Mesenchymal stem cell (in vitro differentiated cells and primary cell): ENCODE data around the gene COLQ.
"Not testable (repeated sequence)": the region's sequence is repeated elsewhere in the genome, so short reads cannot be mapped to it uniquely, and the experiment has no call there.

Experiments
- DNase-seq: peaks from one replicate; pipeline ENCODE4 v3.0.0-alpha.2; 2013
- H2AFZ ChIP-seq: one replicate; pipeline ENCODE4 v1.6.1; 2013; ENCODE audit warnings: low read depth, mild to moderate bottlenecking, control low read depth, inconsistent platforms, low read length, moderate library complexity
- H2AK5ac ChIP-seq: 2 replicates; pipeline ENCODE4 v1.6.1; 2013; ENCODE audit warnings: low read length, moderate library complexity, mild to moderate bottlenecking, inconsistent platforms; ENCODE audit not compliant: severe bottlenecking
- H2BK120ac ChIP-seq: one replicate; pipeline ENCODE4 v1.6.1; 2013; ENCODE audit warnings: low read depth, mild to moderate bottlenecking, inconsistent platforms, low read length, moderate library complexity
- H2BK12ac ChIP-seq, 2 experiments: one replicate each; pipeline ENCODE4 v1.6.1; 2013; ENCODE audit warnings: inconsistent platforms in 2 of 2, low read length in 2 of 2, mild to moderate bottlenecking in 2 of 2, moderate library complexity in 2 of 2, control low read depth in 1 of 2
- H2BK15ac ChIP-seq: one replicate; pipeline ENCODE4 v1.6.1; 2013; ENCODE audit warnings: mild to moderate bottlenecking, low read depth, inconsistent platforms; ENCODE audit not compliant: poor library complexity, severe bottlenecking
- H2BK5ac ChIP-seq: 2 replicates; pipeline ENCODE4 v1.6.1; 2013; ENCODE audit warnings: low read depth, mild to moderate bottlenecking, low read length, control low read depth, inconsistent platforms; ENCODE audit not compliant: poor library complexity, severe bottlenecking
- H3K14ac ChIP-seq, 2 experiments: one replicate each; pipeline ENCODE4 v1.6.1; 2013; ENCODE audit warnings: inconsistent platforms in 2 of 2, low read length in 2 of 2, control low read depth in 1 of 2, mild to moderate bottlenecking in 1 of 2, moderate library complexity in 1 of 2
- H3K18ac ChIP-seq, 2 experiments: one replicate each; pipeline ENCODE4 v1.6.1; 2013; ENCODE audit warnings: inconsistent platforms in 2 of 2, low read length in 2 of 2, control low read depth in 1 of 2, low read depth in 1 of 2, mild to moderate bottlenecking in 1 of 2
- H3K23ac ChIP-seq, 2 experiments: one replicate each; pipeline ENCODE4 v1.6.1; 2013; ENCODE audit warnings: inconsistent platforms in 2 of 2, low read length in 2 of 2, mild to moderate bottlenecking in 2 of 2, moderate library complexity in 2 of 2, control low read depth in 1 of 2
- H3K27ac ChIP-seq: 2 replicates; pipeline ENCODE4 v1.5.1; 2013; ENCODE audit warnings: mild to moderate bottlenecking, moderate library complexity, low read length, control low read depth, inconsistent platforms; ENCODE audit not compliant: poor library complexity, severe bottlenecking
- H3K27me3 ChIP-seq, 2 experiments: 2 replicates each; pipeline versions ENCODE4 v1.6.1 to v1.7.0; 2013; ENCODE audit warnings: low read length in 2 of 2, mild to moderate bottlenecking in 2 of 2, moderate library complexity in 2 of 2, control low read depth in 1 of 2, inconsistent platforms in 1 of 2; ENCODE audit not compliant: control insufficient read depth in 1 of 2, insufficient read depth in 1 of 2
- H3K36me3 ChIP-seq, 2 experiments: 2 replicates each; pipeline versions ENCODE4 v1.6.1 to v1.7.0; 2013; ENCODE audit warnings: low read length in 2 of 2, control low read depth in 1 of 2, inconsistent platforms in 1 of 2, low read depth in 1 of 2, mild to moderate bottlenecking in 1 of 2; ENCODE audit not compliant: insufficient read depth in 2 of 2, control insufficient read depth in 1 of 2
- H3K4ac ChIP-seq, 2 experiments: one replicate each; pipeline ENCODE4 v1.6.1; 2013; ENCODE audit warnings: inconsistent platforms in 2 of 2, low read length in 2 of 2, mild to moderate bottlenecking in 2 of 2, moderate library complexity in 2 of 2, control low read depth in 1 of 2, low read depth in 1 of 2
- H3K4me1 ChIP-seq: 2 replicates; pipeline ENCODE4 v1.6.1; 2013; ENCODE audit warnings: low read depth, low read length, control low read depth; ENCODE audit not compliant: control insufficient read depth, insufficient read depth
- H3K4me2 ChIP-seq: 2 replicates; pipeline ENCODE4 v1.6.1; 2013; ENCODE audit warnings: low read length, mild to moderate bottlenecking, inconsistent platforms; ENCODE audit not compliant: poor library complexity, severe bottlenecking
- H3K4me3 ChIP-seq, 2 experiments: 2 replicates each; pipeline versions ENCODE4 v1.5.1 to v1.7.0; 2013; ENCODE audit warnings: low read length in 2 of 2, mild to moderate bottlenecking in 2 of 2, control low read depth in 1 of 2, low read depth in 1 of 2; ENCODE audit not compliant: insufficient read depth in 1 of 2
- H3K79me1 ChIP-seq: replicated peaks from 2 replicates; pipeline ENCODE4 v1.6.1; 2013; ENCODE audit warnings: mild to moderate bottlenecking, control low read depth, low read length, inconsistent platforms; ENCODE audit not compliant: poor library complexity, severe bottlenecking
- H3K9ac ChIP-seq: 2 replicates; pipeline ENCODE4 v1.7.0; 2013; ENCODE audit warnings: mild to moderate bottlenecking, low read length, moderate library complexity
- H3K9me3 ChIP-seq: 2 replicates; pipeline ENCODE4 v1.7.0; 2013; ENCODE audit warnings: mild to moderate bottlenecking, low read length; ENCODE audit not compliant: control insufficient read depth
- H4K8ac ChIP-seq: one replicate; pipeline ENCODE4 v1.6.1; 2013; ENCODE audit warnings: inconsistent platforms, mild to moderate bottlenecking, low read length, moderate library complexity
- H4K91ac ChIP-seq: one replicate; pipeline ENCODE4 v1.6.1; 2013; ENCODE audit warnings: mild to moderate bottlenecking, low read length, inconsistent platforms
- WGBS: methylation state at CpG from one replicate; pipeline ENCODE4 v1.1.7; 2013; ENCODE audit warnings: mixed read lengths; 5-methylcytosine and 5-hydroxymethylcytosine counted together

COLQ gene

GRCh38 chr3:15538345-15538744, 16.8 kb upstream of the COLQ start:
- no peak overlapping the region for H2BK5ac ChIP-seq
- no peak overlapping the region for H3K23ac ChIP-seq
- no peak overlapping the region for H2AFZ ChIP-seq
- H3K9me3 ChIP-seq = no peaks in the 10 kb centered on the region
- no peak overlapping the region for H3K4me3 ChIP-seq
- no peaks in the 10 kb centered on the region for H3K4me1 ChIP-seq
- H3K14ac ChIP-seq = no peak overlapping the region
- H3K9ac ChIP-seq = no peak overlapping the region
- no peak overlapping the region for H2BK120ac ChIP-seq
- no peaks in the 10 kb centered on the region for H3K27me3 ChIP-seq
- DNase-seq = no peak
- H3K4me2 ChIP-seq = no peak overlapping the region
- no peak overlapping the region for H3K4ac ChIP-seq
- no peak overlapping the region for H4K8ac ChIP-seq
- WGBS = 56% methylated on average over 1 of the region's 2 CpGs
- H3K18ac ChIP-seq = no peak overlapping the region
- H3K79me1 ChIP-seq = no peaks in the 10 kb centered on the region
- H2AK5ac ChIP-seq = no peak overlapping the region
- no peak overlapping the region for H2BK12ac ChIP-seq
- H3K27ac ChIP-seq = no peak overlapping the region
- H4K91ac ChIP-seq = no peak overlapping the region
- H3K36me3 ChIP-seq = peaks cover 0 to 6% of the 10 kb centered on the region in 2 experiments
- H2BK15ac ChIP-seq = no peak overlapping the region

GRCh38 chr3:15536856-15537255, 15.3 kb upstream of the COLQ start:
- Histone ChIP-seq H3K4me1 (no peaks in the 10 kb centered on the region), H3K23ac (no peak overlapping the region), H3K4ac (no peak overlapping the region), H2BK120ac (no peak overlapping the region), H3K4me2 (no peak overlapping the region), H2AFZ (no peak overlapping the region), H3K36me3 (peaks cover 0 to 6% of the 10 kb centered on the region in 2 experiments), H3K9ac (no peak overlapping the region), H3K79me1 (no peaks in the 10 kb centered on the region), H3K27ac (no peak overlapping the region), H2AK5ac (no peak overlapping the region), H3K4me3 (no peak overlapping the region), H2BK5ac (no peak overlapping the region), H3K27me3 (no peaks in the 10 kb centered on the region), H4K8ac (no peak overlapping the region), H4K91ac (no peak overlapping the region), H3K9me3 (no peaks in the 10 kb centered on the region), H3K14ac (no peak overlapping the region), H3K18ac (no peak overlapping the region), H2BK12ac (no peak overlapping the region), H2BK15ac (no peak overlapping the region)
- no peak for DNase-seq
- 79% methylated on average over 2 of the region's 2 CpGs for WGBS

DNA sequence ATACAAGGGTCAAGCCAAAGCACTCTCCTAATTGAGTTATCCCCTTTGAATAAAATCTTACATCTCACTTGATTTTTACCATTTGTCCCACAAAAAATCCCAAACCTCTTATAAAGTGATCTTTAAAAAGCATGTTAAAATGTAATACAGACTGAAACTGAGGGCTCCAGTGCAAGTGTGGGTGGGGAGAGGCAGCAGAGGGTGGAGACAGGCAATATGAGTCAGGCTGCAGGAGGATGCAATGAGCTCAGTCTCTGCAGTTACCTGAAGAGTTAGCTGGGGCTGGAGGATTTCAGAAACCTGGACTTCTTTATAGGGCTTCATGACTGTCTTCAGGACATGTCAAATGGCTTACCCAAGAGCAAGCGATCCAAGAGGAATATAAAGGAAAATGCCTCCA, 14.2 kb upstream of the COLQ start:
- Histone ChIP-seq H2BK15ac (no peak overlapping the region), H2AK5ac (no peak overlapping the region), H3K14ac (no peak overlapping the region), H3K4me1 (no peaks in the 10 kb centered on the region), H3K4ac (no peak overlapping the region), H3K4me3 (no peak overlapping the region), H3K79me1 (no peaks in the 10 kb centered on the region), H2BK12ac (no peak overlapping the region), H3K18ac (no peak overlapping the region), H3K27ac (no peak overlapping the region), H3K27me3 (no peaks in the 10 kb centered on the region), H3K4me2 (no peak overlapping the region), H3K9ac (no peak overlapping the region), H4K91ac (no peak overlapping the region), H2BK5ac (no peak overlapping the region), H3K23ac (no peak overlapping the region), H4K8ac (no peak overlapping the region), H2BK120ac (no peak overlapping the region), H2AFZ (no peak overlapping the region), H3K9me3 (no peaks in the 10 kb centered on the region), H3K36me3 (peaks cover 0 to 6% of the 10 kb centered on the region in 2 experiments)
- 97% methylated on average over 1 of the region's 1 CpG for WGBS
- no peak for DNase-seq

DNA sequence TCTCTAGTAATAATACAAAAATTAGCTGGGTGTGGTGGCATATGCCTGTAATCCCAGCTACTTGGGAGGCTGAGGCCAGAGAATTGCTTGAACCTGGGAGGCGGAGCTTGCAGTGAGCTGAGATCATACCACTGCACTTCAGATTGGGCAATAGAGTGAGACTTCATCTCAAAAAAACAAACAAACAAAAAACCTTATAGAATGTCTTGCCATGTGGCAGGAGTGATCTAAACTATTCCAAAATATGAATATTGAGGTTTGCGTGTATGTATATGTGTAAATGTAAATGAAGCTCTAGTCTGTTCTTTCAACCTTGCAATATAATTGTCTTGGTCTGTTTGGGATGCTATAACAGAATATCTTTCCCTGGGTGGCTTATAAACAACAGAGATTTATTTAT, 11.1 kb upstream of the COLQ start:
- H3K23ac ChIP-seq, H3K4me3 ChIP-seq, H2AFZ ChIP-seq, H3K18ac ChIP-seq, H2BK15ac ChIP-seq, H3K27ac ChIP-seq, H2BK5ac ChIP-seq, H3K27me3 ChIP-seq, H3K79me1 ChIP-seq, DNase-seq, H3K36me3 ChIP-seq, H2AK5ac ChIP-seq, H3K9ac ChIP-seq, H4K91ac ChIP-seq, H2BK120ac ChIP-seq, H3K4ac ChIP-seq, H2BK12ac ChIP-seq, H3K4me1 ChIP-seq, H4K8ac ChIP-seq, H3K14ac ChIP-seq, H3K9me3 ChIP-seq, H3K4me2 ChIP-seq: not testable (repeated sequence)
- WGBS = 100% methylated on average over 2 of the region's 2 CpGs
